Astrocyte (in vitro differentiated cells and primary cell): ENCODE measurements around the gene PPP6R3. TPM values are rescaled to one million over a fixed set of nuclear protein-coding genes. Genes with fewer than 3 reads are reported as not detected.

Source experiments
- DNase-seq: peaks from one replicate; pipeline ENCODE4 v3.0.0-alpha.2; 2010; ENCODE audit warnings: low read depth
- FAIRE-seq: peaks from 2 replicates; lab custom pipeline; 2011; peaks lifted over from hg19 to GRCh38; lab: Jason Lieb, UNC
- H2AFZ ChIP-seq: 2 replicates; pipeline ENCODE4 v1.6.0; 2012; ENCODE audit warnings: low read depth, low read length, inconsistent platforms
- H3K27ac ChIP-seq: 2 replicates; pipeline ENCODE4 v1.5.1; 2011; ENCODE audit warnings: low read depth, low read length, inconsistent platforms
- H3K27me3 ChIP-seq: 2 replicates; pipeline ENCODE4 v1.6.0; 2011; ENCODE audit warnings: low read length, inconsistent platforms; ENCODE audit not compliant: insufficient read depth
- H3K36me3 ChIP-seq: 2 replicates; pipeline ENCODE4 v1.5.1; 2011; ENCODE audit warnings: low read length, inconsistent platforms; ENCODE audit not compliant: insufficient read depth
- H3K4me1 ChIP-seq: 2 replicates; pipeline ENCODE4 v1.5.1; 2011; ENCODE audit warnings: low read length, inconsistent platforms; ENCODE audit not compliant: insufficient read depth
- H3K4me2 ChIP-seq: 2 replicates; pipeline ENCODE4 v1.6.0; 2012; ENCODE audit warnings: low read length, inconsistent platforms
- H3K4me3 ChIP-seq: 2 replicates; pipeline ENCODE4 v1.5.1; 2011; ENCODE audit warnings: low read depth, mild to moderate bottlenecking, low read length, inconsistent platforms; ENCODE audit not compliant: insufficient read depth
- H3K79me2 ChIP-seq: 2 replicates; pipeline ENCODE4 v1.6.0; 2012; ENCODE audit warnings: mild to moderate bottlenecking, low read length, inconsistent platforms; ENCODE audit not compliant: insufficient read depth
- H3K9ac ChIP-seq: 2 replicates; pipeline ENCODE4 v1.6.0; 2012; ENCODE audit warnings: mild to moderate bottlenecking, low read length, inconsistent platforms
- H3K9me3 ChIP-seq: 2 replicates; pipeline ENCODE4 v1.5.1; 2012; ENCODE audit warnings: low read depth, mild to moderate bottlenecking, low read length, inconsistent platforms; ENCODE audit not compliant: insufficient read depth
- H4K20me1 ChIP-seq: 2 replicates; pipeline ENCODE4 v1.6.0; 2012; ENCODE audit warnings: low read length, inconsistent platforms; ENCODE audit not compliant: insufficient read depth
- H3K27ac Mint-ChIP-seq: one replicate; pipeline ENCODE4 v1.8.0; 2021; ENCODE audit warnings: mild to moderate bottlenecking, mixed read lengths; ENCODE audit not compliant: unreplicated experiment
- H3K27me3 Mint-ChIP-seq: one replicate; pipeline ENCODE4 v1.8.0; 2021; ENCODE audit warnings: low read depth, mixed read lengths; ENCODE audit not compliant: unreplicated experiment
- H3K36me3 Mint-ChIP-seq: one replicate; pipeline ENCODE4 v1.8.0; 2021; ENCODE audit warnings: low read depth, mixed read lengths; ENCODE audit not compliant: unreplicated experiment
- H3K4me1 Mint-ChIP-seq: one replicate; pipeline ENCODE4 v1.8.0; 2021; ENCODE audit warnings: low read depth, mixed read lengths; ENCODE audit not compliant: unreplicated experiment
- H3K4me3 Mint-ChIP-seq: one replicate; pipeline ENCODE4 v1.8.0; 2021; ENCODE audit warnings: mild to moderate bottlenecking, moderate library complexity, mixed read lengths; ENCODE audit not compliant: unreplicated experiment
- H3K9me3 Mint-ChIP-seq: one replicate; pipeline ENCODE4 v1.8.0; 2021; ENCODE audit warnings: mild to moderate bottlenecking, mixed read lengths; ENCODE audit not compliant: unreplicated experiment
- EZH2 ChIP-seq: IDR thresholded peaks from 2 replicates; pipeline ENCODE4 v1.6.1; 2012; ENCODE audit warnings: mild to moderate bottlenecking, low read length, inconsistent platforms; ENCODE audit not compliant: insufficient read depth
- total RNA-seq: library from RNA; stranded (reverse); gene quantifications from 2 replicates; pipeline ENCODE4 v1.2.1, GENCODE V29; 2021
- TF ChIP-seq, protein P1 (sequence below): IDR thresholded peaks from 2 replicates; pipeline ENCODE4 v1.5.1; 2011; ENCODE audit warnings: low read depth, mild to moderate bottlenecking, inconsistent platforms, low read length, moderate library complexity; ENCODE audit not compliant: insufficient read depth

Gene PPP6R3
- total RNA-seq, 1 donor from 2014 or later, result 97.8 TPM

DNA sequence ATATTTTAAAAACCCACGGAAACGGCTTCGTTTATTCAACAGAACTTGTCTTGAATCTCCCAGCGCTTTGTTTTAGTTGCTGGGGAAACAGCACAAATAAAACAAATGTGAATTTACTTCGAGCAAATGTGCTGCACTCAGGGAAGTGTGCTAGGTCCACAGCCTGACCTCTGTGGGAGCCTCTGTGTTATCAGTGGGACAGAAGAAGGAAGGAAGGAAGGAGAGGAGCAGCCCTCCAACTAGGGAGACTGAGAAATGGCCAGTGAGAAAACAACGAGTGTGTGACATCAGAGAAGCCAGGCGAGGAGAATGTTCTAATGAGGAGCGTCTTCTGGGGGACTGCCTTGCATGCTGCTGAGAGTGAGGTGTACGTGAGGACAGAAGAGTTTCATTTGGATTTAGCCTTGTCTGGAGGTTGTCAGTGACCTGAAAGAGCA is 42.7 kb downstream of the PPP6R3 start:
- Histone ChIP-seq H4K20me1 (peaks cover 97% of the 10 kb centered on the region), H3K4me1 (peaks cover 4% of the 10 kb centered on the region), H3K4me2 (no peak overlapping the region), H3K27me3 (no peaks in the 10 kb centered on the region), H3K27ac (no peak overlapping the region), H3K9me3 (no peaks in the 10 kb centered on the region), H3K79me2 (peaks cover 100% of the 10 kb centered on the region), H2AFZ (no peak overlapping the region), H3K9ac (no peak overlapping the region), H3K36me3 (no peaks in the 10 kb centered on the region), H3K4me3 (no peak overlapping the region)
- H3K4me1 Mint-ChIP-seq, result peaks cover 34% of the 10 kb centered on the region
- H3K4me3 Mint-ChIP-seq, result no peak overlapping the region
- no peak overlapping the region for H3K27ac Mint-ChIP-seq
- H3K9me3 Mint-ChIP-seq, result no peaks in the 10 kb centered on the region
- DNase-seq (no peak), FAIRE-seq (no peak)
- no peaks in the 10 kb centered on the region for H3K27me3 Mint-ChIP-seq
- H3K36me3 Mint-ChIP-seq, result no peaks in the 10 kb centered on the region
- no peak for TF ChIP-seq EZH2
- TF ChIP-seq, protein P1, sequence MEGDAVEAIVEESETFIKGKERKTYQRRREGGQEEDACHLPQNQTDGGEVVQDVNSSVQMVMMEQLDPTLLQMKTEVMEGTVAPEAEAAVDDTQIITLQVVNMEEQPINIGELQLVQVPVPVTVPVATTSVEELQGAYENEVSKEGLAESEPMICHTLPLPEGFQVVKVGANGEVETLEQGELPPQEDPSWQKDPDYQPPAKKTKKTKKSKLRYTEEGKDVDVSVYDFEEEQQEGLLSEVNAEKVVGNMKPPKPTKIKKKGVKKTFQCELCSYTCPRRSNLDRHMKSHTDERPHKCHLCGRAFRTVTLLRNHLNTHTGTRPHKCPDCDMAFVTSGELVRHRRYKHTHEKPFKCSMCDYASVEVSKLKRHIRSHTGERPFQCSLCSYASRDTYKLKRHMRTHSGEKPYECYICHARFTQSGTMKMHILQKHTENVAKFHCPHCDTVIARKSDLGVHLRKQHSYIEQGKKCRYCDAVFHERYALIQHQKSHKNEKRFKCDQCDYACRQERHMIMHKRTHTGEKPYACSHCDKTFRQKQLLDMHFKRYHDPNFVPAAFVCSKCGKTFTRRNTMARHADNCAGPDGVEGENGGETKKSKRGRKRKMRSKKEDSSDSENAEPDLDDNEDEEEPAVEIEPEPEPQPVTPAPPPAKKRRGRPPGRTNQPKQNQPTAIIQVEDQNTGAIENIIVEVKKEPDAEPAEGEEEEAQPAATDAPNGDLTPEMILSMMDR, result no peak

DNA sequence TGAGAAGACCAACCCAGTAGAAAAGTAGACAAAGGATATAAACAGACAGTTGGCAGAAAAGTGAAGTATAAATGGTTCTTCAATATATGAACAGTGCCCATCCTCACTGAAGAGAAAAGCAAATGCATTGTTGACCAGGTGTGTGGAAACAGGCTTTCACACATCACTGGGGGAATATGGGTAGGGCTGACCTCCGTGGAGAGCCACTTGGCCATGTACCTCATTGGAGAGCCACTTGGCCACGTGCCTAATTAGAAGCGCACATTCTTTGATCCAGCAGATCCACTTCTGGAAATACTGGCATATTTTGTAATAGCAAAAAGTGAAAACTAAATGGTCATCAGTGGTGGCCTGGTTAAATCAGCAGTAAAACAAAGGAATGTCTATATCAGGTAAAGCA is 43.2 kb downstream of the PPP6R3 start:
- no peaks in the 10 kb centered on the region for H3K27me3 ChIP-seq
- Mint-ChIP-seq H3K9me3 (no peaks in the 10 kb centered on the region), H3K4me3 (no peak overlapping the region), H3K27ac (no peak overlapping the region), H3K4me1 (peaks cover 34% of the 10 kb centered on the region), H3K36me3 (no peaks in the 10 kb centered on the region), H3K27me3 (no peaks in the 10 kb centered on the region)
- H3K4me2 ChIP-seq, result no peak overlapping the region
- DNase-seq, result no peak
- peaks cover 97% of the 10 kb centered on the region for H4K20me1 ChIP-seq
- no peaks in the 10 kb centered on the region for H3K9me3 ChIP-seq
- H3K36me3 ChIP-seq, result no peaks in the 10 kb centered on the region
- FAIRE-seq, result no peak
- no peak overlapping the region for H3K9ac ChIP-seq
- peaks cover 100% of the 10 kb centered on the region for H3K79me2 ChIP-seq
- H3K4me1 ChIP-seq, result peaks cover 4% of the 10 kb centered on the region
- H2AFZ ChIP-seq, result no peak overlapping the region
- H3K4me3 ChIP-seq, result no peak overlapping the region
- no peak overlapping the region for H3K27ac ChIP-seq
- TF ChIP-seq EZH2, result no peak
- TF ChIP-seq, protein P1, result no peak

- Mint-ChIP-seq H3K27ac (no peak overlapping the region), H3K27me3 (no peaks in the 10 kb centered on the region), H3K4me3 (no peak overlapping the region), H3K36me3 (no peaks in the 10 kb centered on the region), H3K9me3 (no peaks in the 10 kb centered on the region), H3K4me1 (peaks cover 30% of the 10 kb centered on the region)
- Histone ChIP-seq H2AFZ (no peak overlapping the region), H3K27ac (no peak overlapping the region), H3K27me3 (no peaks in the 10 kb centered on the region), H3K36me3 (no peaks in the 10 kb centered on the region), H3K4me2 (no peak overlapping the region), H3K79me2 (peaks cover 100% of the 10 kb centered on the region), H3K4me3 (no peak overlapping the region), H3K4me1 (peaks cover 4% of the 10 kb centered on the region), H4K20me1 (peaks cover 97% of the 10 kb centered on the region), H3K9ac (no peak overlapping the region), H3K9me3 (no peaks in the 10 kb centered on the region)
- TF ChIP-seq, protein P1, result no peak
- no peak for TF ChIP-seq EZH2
- DNase-seq (no peak), FAIRE-seq (no peak)
These were observed 44.0 kb downstream of the PPP6R3 start for GRCh38 chr11:68504432-68505066.
